Astrocyte (in vitro differentiated cells and primary cell): ENCODE measurements around the gene CD3G.

ENCODE experiments used
- EZH2 ChIP-seq: IDR thresholded peaks from 2 replicates; pipeline ENCODE4 v1.6.1; 2012; ENCODE audit warnings: mild to moderate bottlenecking, low read length, inconsistent platforms; ENCODE audit not compliant: insufficient read depth
- TF ChIP-seq, protein P1 (sequence below): IDR thresholded peaks from 2 replicates; pipeline ENCODE4 v1.5.1; 2011; ENCODE audit warnings: low read depth, mild to moderate bottlenecking, inconsistent platforms, low read length, moderate library complexity; ENCODE audit not compliant: insufficient read depth

DNA sequence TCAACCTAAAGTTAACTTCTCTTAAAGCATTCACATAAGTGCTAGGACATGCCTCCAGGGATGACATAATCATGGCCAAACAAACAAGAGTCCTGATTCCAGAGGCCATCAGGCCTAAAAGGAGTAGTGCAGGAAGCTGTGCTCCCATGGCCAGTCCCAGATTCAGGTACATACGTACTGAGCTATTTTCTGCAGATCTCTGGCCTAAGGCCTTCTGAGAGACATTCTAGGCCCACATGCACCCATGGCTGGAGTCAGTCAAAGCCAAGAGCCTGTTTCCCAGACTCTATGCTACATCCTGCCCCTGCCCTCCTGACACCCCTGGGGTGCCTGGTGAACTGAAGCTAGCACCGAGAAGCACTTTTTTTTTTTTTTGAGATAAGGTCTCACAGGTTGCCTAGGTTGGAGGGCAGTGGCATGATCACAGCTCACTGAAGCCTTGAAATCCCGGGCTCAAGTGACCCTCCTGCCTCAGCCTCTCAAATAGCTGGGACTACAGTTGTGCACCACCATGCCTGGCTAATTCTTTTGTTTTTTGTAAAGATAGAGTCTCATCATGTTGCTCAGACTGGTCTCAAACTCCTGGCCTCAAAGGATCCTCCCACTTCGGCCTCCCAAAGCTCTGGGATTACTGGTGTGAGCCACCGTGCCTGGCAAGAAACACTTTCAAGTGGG lies 2.2 kb upstream of the CD3G start:
- TF ChIP-seq, protein P1, sequence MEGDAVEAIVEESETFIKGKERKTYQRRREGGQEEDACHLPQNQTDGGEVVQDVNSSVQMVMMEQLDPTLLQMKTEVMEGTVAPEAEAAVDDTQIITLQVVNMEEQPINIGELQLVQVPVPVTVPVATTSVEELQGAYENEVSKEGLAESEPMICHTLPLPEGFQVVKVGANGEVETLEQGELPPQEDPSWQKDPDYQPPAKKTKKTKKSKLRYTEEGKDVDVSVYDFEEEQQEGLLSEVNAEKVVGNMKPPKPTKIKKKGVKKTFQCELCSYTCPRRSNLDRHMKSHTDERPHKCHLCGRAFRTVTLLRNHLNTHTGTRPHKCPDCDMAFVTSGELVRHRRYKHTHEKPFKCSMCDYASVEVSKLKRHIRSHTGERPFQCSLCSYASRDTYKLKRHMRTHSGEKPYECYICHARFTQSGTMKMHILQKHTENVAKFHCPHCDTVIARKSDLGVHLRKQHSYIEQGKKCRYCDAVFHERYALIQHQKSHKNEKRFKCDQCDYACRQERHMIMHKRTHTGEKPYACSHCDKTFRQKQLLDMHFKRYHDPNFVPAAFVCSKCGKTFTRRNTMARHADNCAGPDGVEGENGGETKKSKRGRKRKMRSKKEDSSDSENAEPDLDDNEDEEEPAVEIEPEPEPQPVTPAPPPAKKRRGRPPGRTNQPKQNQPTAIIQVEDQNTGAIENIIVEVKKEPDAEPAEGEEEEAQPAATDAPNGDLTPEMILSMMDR, result no peak
- TF ChIP-seq EZH2, result no peak
